Fibroblast of lung (primary cell): ENCODE results near the gene GALP. TPM values are rescaled to one million over a fixed set of nuclear protein-coding genes. Genes with fewer than 3 reads are reported as not detected.
A peak's percentile ranks its signal among the peaks of the same experiment; 100 is the strongest.

ENCODE experiments used
- DNase-seq, 2 donors: peaks; one replicate each; pipeline versions ENCODE4 v3.0.0 to v3.0.0-alpha.2; 2010; ENCODE audit warnings: low read depth in 2 of 2
- H2AFZ ChIP-seq: 2 replicates; pipeline ENCODE4 v1.5.1; 2012; ENCODE audit warnings: low read length, control low read depth, inconsistent platforms
- H3K27ac ChIP-seq: 2 replicates; pipeline ENCODE4 v1.5.1; 2011; ENCODE audit warnings: low read length, control low read depth; ENCODE audit not compliant: insufficient read depth
- H3K27me3 ChIP-seq: 2 replicates; pipeline ENCODE4 v1.5.1; 2011; ENCODE audit warnings: mild to moderate bottlenecking, low read length; ENCODE audit not compliant: control insufficient read depth, insufficient read depth
- H3K36me3 ChIP-seq: 2 replicates; pipeline ENCODE4 v1.5.1; 2011; ENCODE audit warnings: low read length; ENCODE audit not compliant: control insufficient read depth, insufficient read depth
- H3K4me1 ChIP-seq: 2 replicates; pipeline ENCODE4 v1.5.1; 2011; ENCODE audit warnings: low read length; ENCODE audit not compliant: control insufficient read depth, insufficient read depth; ENCODE audit errors: extremely low read depth
- H3K4me2 ChIP-seq: 2 replicates; pipeline ENCODE4 v1.5.1; 2011; ENCODE audit warnings: low read length, control low read depth; ENCODE audit not compliant: insufficient read depth; ENCODE audit errors: extremely low read depth
- H3K4me3 ChIP-seq, 4 experiments: fragments of 200-600 bp in 1 of 4; sonication (generic) in 1 of 4; replicated peaks in 1 of 4; 2 replicates each; pipeline ENCODE4 v1.5.1; 2011 to 2016; ENCODE audit warnings: low read length in 4 of 4, low read depth in 3 of 4, mild to moderate bottlenecking in 3 of 4, control low read depth in 2 of 4, inconsistent platforms in 1 of 4, mixed read lengths in 1 of 4; ENCODE audit not compliant: insufficient read depth in 1 of 4; ENCODE audit errors: control extremely low read depth in 1 of 4
- H3K79me2 ChIP-seq: 2 replicates; pipeline ENCODE4 v1.5.1; 2012; ENCODE audit warnings: mild to moderate bottlenecking, low read length, inconsistent platforms; ENCODE audit not compliant: control insufficient read depth, insufficient read depth
- H3K9ac ChIP-seq: 2 replicates; pipeline ENCODE4 v1.5.1; 2011; ENCODE audit warnings: mild to moderate bottlenecking, low read length, control low read depth; ENCODE audit not compliant: insufficient read depth
- H3K9me3 ChIP-seq: 2 replicates; pipeline ENCODE4 v1.5.1; 2012; ENCODE audit warnings: low read depth, low read length; ENCODE audit not compliant: control insufficient read depth, insufficient read depth
- H4K20me1 ChIP-seq: 2 replicates; pipeline ENCODE4 v1.5.1; 2011; ENCODE audit warnings: low read length; ENCODE audit not compliant: control insufficient read depth, insufficient read depth; ENCODE audit errors: extremely low read depth
- EZH2 ChIP-seq: IDR thresholded peaks from 2 replicates; pipeline ENCODE4 v1.5.1; 2012; ENCODE audit warnings: low read length, control low read depth, mild to moderate bottlenecking; ENCODE audit errors: missing control alignments
- polyA plus RNA-seq, 2 donors: library from polyadenylated mRNA; depleted of rRNA in 1 of 2; stranded (reverse) in 1 of 2; unstranded in 1 of 2; fragments of >200 nt; gene quantifications; 2 replicates each; pipeline ENCODE4 v1.2.1, GENCODE V29; 2011 to 2012; ENCODE audit warnings: missing spikeins in 1 of 2
- total RNA-seq: library from RNA; depleted of rRNA; stranded (reverse); fragments of >200 nt; gene quantifications from 2 replicates; pipeline ENCODE4 v1.2.1, GENCODE V29; 2014
- TF ChIP-seq, protein P1 (sequence below), 2 donors: IDR thresholded peaks in 1 of 2; conservative IDR thresholded peaks in 1 of 2; 1 replicate in 1 of 2; 2 replicates in 1 of 2; pipeline ENCODE4 v1.5.1; 2011 to 2012; ENCODE audit warnings: low read length in 2 of 2, control low read depth in 1 of 2, inconsistent platforms in 1 of 2, low read depth in 1 of 2, mild to moderate bottlenecking in 1 of 2

The GALP gene
- total and polyA plus RNA-seq, 2 donors (not counting 1 experiment from before 2014, with no cell fraction given): not detected

- Histone ChIP-seq H3K4me1 (no peaks in the 10 kb centered on the region), H3K79me2 (no peaks in the 10 kb centered on the region), H3K4me3 (no peak overlapping the region), H2AFZ (no peak overlapping the region), H3K4me2 (no peak overlapping the region), H3K27ac (no peak overlapping the region), H4K20me1 (no peaks in the 10 kb centered on the region), H3K27me3 (no peaks in the 10 kb centered on the region), H3K9ac (no peak overlapping the region), H3K9me3 (no peaks in the 10 kb centered on the region), H3K36me3 (peaks cover 7% of the 10 kb centered on the region)
- no peak for TF ChIP-seq EZH2
- TF ChIP-seq, protein P1, sequence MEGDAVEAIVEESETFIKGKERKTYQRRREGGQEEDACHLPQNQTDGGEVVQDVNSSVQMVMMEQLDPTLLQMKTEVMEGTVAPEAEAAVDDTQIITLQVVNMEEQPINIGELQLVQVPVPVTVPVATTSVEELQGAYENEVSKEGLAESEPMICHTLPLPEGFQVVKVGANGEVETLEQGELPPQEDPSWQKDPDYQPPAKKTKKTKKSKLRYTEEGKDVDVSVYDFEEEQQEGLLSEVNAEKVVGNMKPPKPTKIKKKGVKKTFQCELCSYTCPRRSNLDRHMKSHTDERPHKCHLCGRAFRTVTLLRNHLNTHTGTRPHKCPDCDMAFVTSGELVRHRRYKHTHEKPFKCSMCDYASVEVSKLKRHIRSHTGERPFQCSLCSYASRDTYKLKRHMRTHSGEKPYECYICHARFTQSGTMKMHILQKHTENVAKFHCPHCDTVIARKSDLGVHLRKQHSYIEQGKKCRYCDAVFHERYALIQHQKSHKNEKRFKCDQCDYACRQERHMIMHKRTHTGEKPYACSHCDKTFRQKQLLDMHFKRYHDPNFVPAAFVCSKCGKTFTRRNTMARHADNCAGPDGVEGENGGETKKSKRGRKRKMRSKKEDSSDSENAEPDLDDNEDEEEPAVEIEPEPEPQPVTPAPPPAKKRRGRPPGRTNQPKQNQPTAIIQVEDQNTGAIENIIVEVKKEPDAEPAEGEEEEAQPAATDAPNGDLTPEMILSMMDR (conservative IDR thresholded peaks at IDR 0.05 in 1 of 2, IDR thresholded peaks at IDR 0.05 in 1 of 2; ENCODE audit: low read depth in 1 of 2, low read length in 2 of 2): no peak
- DNase-seq: peak in 1 of 2 donors; percentile 26
These were observed 13.6 kb upstream of the GALP start for GRCh38 chr19:56162258-56162657.

- H3K4me2 ChIP-seq: no peak overlapping the region
- TF ChIP-seq, protein P1 (conservative IDR thresholded peaks at IDR 0.05 in 1 of 2, IDR thresholded peaks at IDR 0.05 in 1 of 2; ENCODE audit: low read depth in 1 of 2, low read length in 2 of 2): no peak
- TF ChIP-seq EZH2: no peak
These were observed 12.7 kb upstream of the GALP start for GRCh38 chr19:56163097-56163496.

GRCh38 chr19:56167064-56167578 lies 8.7 kb upstream of the GALP start:
- no peak overlapping the region for H3K4me2 ChIP-seq
- no peak for TF ChIP-seq EZH2
- TF ChIP-seq, protein P1 (conservative IDR thresholded peaks at IDR 0.05 in 1 of 2, IDR thresholded peaks at IDR 0.05 in 1 of 2; ENCODE audit: low read depth in 1 of 2, low read length in 2 of 2): no peak
- H3K36me3 ChIP-seq: no peaks in the 10 kb centered on the region
- no peaks in the 10 kb centered on the region for H3K4me1 ChIP-seq
- H3K27me3 ChIP-seq: no peaks in the 10 kb centered on the region
- DNase-seq: no peak
- H3K79me2 ChIP-seq: no peaks in the 10 kb centered on the region
- no peaks in the 10 kb centered on the region for H3K9me3 ChIP-seq
- no peak overlapping the region for H3K9ac ChIP-seq
- H3K27ac ChIP-seq: no peak overlapping the region
- H4K20me1 ChIP-seq: no peaks in the 10 kb centered on the region
- no peak overlapping the region for H2AFZ ChIP-seq
- no peak overlapping the region for H3K4me3 ChIP-seq

More at GRCh38 chr19:56163097-56163496, 12.7 kb upstream of the GALP start:
- Histone ChIP-seq H3K27ac (no peak overlapping the region), H3K36me3 (peaks cover 7% of the 10 kb centered on the region), H3K4me3 (no peak overlapping the region), H3K27me3 (no peaks in the 10 kb centered on the region), H2AFZ (no peak overlapping the region), H3K4me1 (no peaks in the 10 kb centered on the region), H4K20me1 (no peaks in the 10 kb centered on the region), H3K79me2 (no peaks in the 10 kb centered on the region), H3K9ac (no peak overlapping the region), H3K9me3 (no peaks in the 10 kb centered on the region)
- DNase-seq: no peak
